Astrocyte (in vitro differentiated cells and primary cell): ENCODE measurements around the gene PBX1.

Experiments used
- EZH2 ChIP-seq: IDR thresholded peaks from 2 replicates; pipeline ENCODE4 v1.6.1; 2012; ENCODE audit warnings: mild to moderate bottlenecking, low read length, inconsistent platforms; ENCODE audit not compliant: insufficient read depth
- TF ChIP-seq, protein P1 (sequence below): IDR thresholded peaks from 2 replicates; pipeline ENCODE4 v1.5.1; 2011; ENCODE audit warnings: low read depth, mild to moderate bottlenecking, inconsistent platforms, low read length, moderate library complexity; ENCODE audit not compliant: insufficient read depth

DNA sequence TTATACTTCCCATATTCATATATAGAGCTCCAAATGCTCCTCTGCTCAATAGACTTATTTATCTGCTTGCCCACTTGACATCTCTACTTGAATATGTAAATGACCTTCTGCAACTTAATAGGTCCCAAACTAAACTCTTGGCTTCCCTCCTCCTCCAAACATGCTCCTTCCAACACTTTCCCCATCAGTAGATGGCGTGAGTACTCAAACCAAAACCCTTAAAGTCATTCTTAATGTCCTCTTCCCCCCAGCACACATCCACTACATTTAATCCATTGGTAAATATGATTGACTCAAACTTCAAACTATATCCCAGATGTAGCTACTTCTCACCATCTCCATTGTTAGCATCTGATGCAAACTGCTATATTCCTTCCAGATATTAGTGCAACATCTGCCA lies 48.5 kb upstream of the PBX1 start:
- TF ChIP-seq, protein P1, sequence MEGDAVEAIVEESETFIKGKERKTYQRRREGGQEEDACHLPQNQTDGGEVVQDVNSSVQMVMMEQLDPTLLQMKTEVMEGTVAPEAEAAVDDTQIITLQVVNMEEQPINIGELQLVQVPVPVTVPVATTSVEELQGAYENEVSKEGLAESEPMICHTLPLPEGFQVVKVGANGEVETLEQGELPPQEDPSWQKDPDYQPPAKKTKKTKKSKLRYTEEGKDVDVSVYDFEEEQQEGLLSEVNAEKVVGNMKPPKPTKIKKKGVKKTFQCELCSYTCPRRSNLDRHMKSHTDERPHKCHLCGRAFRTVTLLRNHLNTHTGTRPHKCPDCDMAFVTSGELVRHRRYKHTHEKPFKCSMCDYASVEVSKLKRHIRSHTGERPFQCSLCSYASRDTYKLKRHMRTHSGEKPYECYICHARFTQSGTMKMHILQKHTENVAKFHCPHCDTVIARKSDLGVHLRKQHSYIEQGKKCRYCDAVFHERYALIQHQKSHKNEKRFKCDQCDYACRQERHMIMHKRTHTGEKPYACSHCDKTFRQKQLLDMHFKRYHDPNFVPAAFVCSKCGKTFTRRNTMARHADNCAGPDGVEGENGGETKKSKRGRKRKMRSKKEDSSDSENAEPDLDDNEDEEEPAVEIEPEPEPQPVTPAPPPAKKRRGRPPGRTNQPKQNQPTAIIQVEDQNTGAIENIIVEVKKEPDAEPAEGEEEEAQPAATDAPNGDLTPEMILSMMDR: no peak
- no peak for TF ChIP-seq EZH2
